Endothelial cell of umbilical vein (primary cell): ENCODE measurements around the gene CORO6.

Source experiments
- CTCF ChIP-seq, 2 donors: IDR thresholded peaks; 1 replicate in 1 of 2; 2 replicates in 1 of 2; pipeline ENCODE4 v1.5.1; 2011; ENCODE audit warnings: low read length in 2 of 2, mild to moderate bottlenecking in 2 of 2, moderate library complexity in 2 of 2, control low read depth in 1 of 2, inconsistent platforms in 1 of 2, low read depth in 1 of 2; ENCODE audit not compliant: insufficient read depth in 1 of 2; ENCODE audit errors: extremely low read depth in 1 of 2
- EZH2 ChIP-seq: IDR thresholded peaks from 2 replicates; pipeline ENCODE4 v1.6.1; 2012; ENCODE audit warnings: borderline replicate concordance, low read depth, mild to moderate bottlenecking, moderate library complexity, low read length, inconsistent platforms; ENCODE audit not compliant: severe bottlenecking
- JUN ChIP-seq: IDR thresholded peaks from 2 replicates; pipeline ENCODE4 v1.6.1; 2011; ENCODE audit warnings: borderline replicate concordance, low read depth; ENCODE audit not compliant: insufficient read length, insufficient read depth
- POLR2A ChIP-seq: IDR thresholded peaks from 2 replicates; pipeline ENCODE4 v1.6.1; 2012; ENCODE audit warnings: low read depth, mild to moderate bottlenecking, control low read depth, low read length
- POLR2AphosphoS5 ChIP-seq: IDR thresholded peaks from 2 replicates; pipeline ENCODE4 v1.6.1; 2012; ENCODE audit warnings: low read depth, mild to moderate bottlenecking, control low read depth, low read length, moderate library complexity; ENCODE audit not compliant: insufficient read depth

GRCh38 chr17:29623283-29623647 is 553 bp upstream of the CORO6 start:
- TF ChIP-seq CTCF (IDR thresholded peaks at IDR 0.05; ENCODE audit: extremely low read depth in 1 of 2, insufficient read depth in 1 of 2, low read depth in 1 of 2, low read length in 2 of 2): no peak
- TF ChIP-seq POLR2A: no peak
- no peak for TF ChIP-seq POLR2AphosphoS5
- no peak for TF ChIP-seq JUN
- no peak for TF ChIP-seq EZH2
